WTC11 (cell line): Measurements from ENCODE around the gene CTNNA2. TPM values are rescaled to one million over a fixed set of nuclear protein-coding genes. Genes with fewer than 3 reads are reported as not detected.

Experiments
- ATAC-seq: fragments of 200-7000 bp; cut with Tn5 transposase; 2 replicates; pipeline ENCODE4 v1.10.0; 2021; ENCODE audit warnings: mild to moderate bottlenecking, moderate library complexity
- CTCF ChIA-PET: fragments of 300-600 bp; sonication (Branson Sonifier 250); formaldehyde crosslinking; loops from one replicate; lab custom pipeline; 2021; ENCODE audit warnings: antibody characterized with exemption; lab: Charles Lee
- POLR2A ChIA-PET: fragments of 350-600 bp; sonication (Branson Sonifier 250); formaldehyde crosslinking; loops from one replicate; lab custom pipeline; 2021; ENCODE audit warnings: antibody characterized with exemption; lab: Charles Lee
- DNase-seq: peaks from one replicate; pipeline ENCODE4 v3.0.0; 2021; ENCODE audit warnings: low spot score
- H3K27ac Mint-ChIP-seq: 2 replicates; pipeline ENCODE4 v1.8.0; 2021; ENCODE audit warnings: mixed read lengths
- H3K27me3 Mint-ChIP-seq: 2 replicates; pipeline ENCODE4 v1.8.0; 2021; ENCODE audit warnings: low read depth, mild to moderate bottlenecking, moderate library complexity, mixed read lengths
- H3K36me3 Mint-ChIP-seq: 2 replicates; pipeline ENCODE4 v1.8.0; 2021; ENCODE audit warnings: mixed read lengths
- H3K4me1 Mint-ChIP-seq: 2 replicates; pipeline ENCODE4 v1.8.0; 2022; ENCODE audit warnings: mixed read lengths
- H3K4me3 Mint-ChIP-seq: 2 replicates; pipeline ENCODE4 v1.8.0; 2021; ENCODE audit warnings: mild to moderate bottlenecking, moderate library complexity, mixed read lengths
- H3K9me3 Mint-ChIP-seq: 2 replicates; pipeline ENCODE4 v1.8.0; 2021; ENCODE audit warnings: mixed read lengths
- ATF3 ChIP-seq: sonication (generic); formaldehyde crosslinking; conservative IDR thresholded peaks from 2 replicates; pipeline ENCODE4 v1.8.1; 2022; ENCODE audit warnings: mild to moderate bottlenecking, missing genetic modification reagents
- ATF6 ChIP-seq: sonication (generic); formaldehyde crosslinking; IDR thresholded peaks from 2 replicates; pipeline ENCODE4 v1.8.1; 2023; ENCODE audit warnings: mild to moderate bottlenecking, missing genetic modification reagents
- E2F4 ChIP-seq: sonication (generic); formaldehyde crosslinking; IDR thresholded peaks from 2 replicates; pipeline ENCODE4 v1.8.1; 2022; ENCODE audit warnings: low read depth, mild to moderate bottlenecking, moderate library complexity, missing genetic modification reagents, borderline replicate concordance
- E2F5 ChIP-seq: sonication (generic); formaldehyde crosslinking; IDR thresholded peaks from 2 replicates; pipeline ENCODE4 v1.8.1; 2022; ENCODE audit warnings: mild to moderate bottlenecking, moderate library complexity, missing genetic modification reagents
- ELF4 ChIP-seq: sonication (generic); formaldehyde crosslinking; IDR thresholded peaks from 2 replicates; pipeline ENCODE4 v1.8.1; 2022; ENCODE audit warnings: low read depth, mild to moderate bottlenecking, moderate library complexity, missing genetic modification reagents
- GTF2I ChIP-seq: fragments of 250-450 bp; sonication (Bioruptor Pico); conservative IDR thresholded peaks from 2 replicates; pipeline ENCODE4 v1.4.0; 2021; ENCODE audit warnings: mild to moderate bottlenecking
- HMGXB4 ChIP-seq: sonication (generic); formaldehyde crosslinking; IDR thresholded peaks from 2 replicates; pipeline ENCODE4 v1.8.1; 2023; ENCODE audit warnings: mild to moderate bottlenecking, moderate library complexity, missing genetic modification reagents
- IRF2 ChIP-seq: sonication (generic); formaldehyde crosslinking; IDR thresholded peaks from 2 replicates; pipeline ENCODE4 v1.8.0; 2022; ENCODE audit warnings: low read depth, missing genetic modification reagents, borderline replicate concordance
- MAX ChIP-seq: sonication (generic); formaldehyde crosslinking; IDR thresholded peaks from 2 replicates; pipeline ENCODE4 v1.8.0; 2022; ENCODE audit warnings: mild to moderate bottlenecking, missing genetic modification reagents
- MXD4 ChIP-seq: fragments of 250-450 bp; sonication (Bioruptor Pico); IDR thresholded peaks from 2 replicates; pipeline ENCODE4 v1.8.0; 2021; ENCODE audit warnings: mild to moderate bottlenecking, moderate library complexity, borderline replicate concordance
- NR1H2 ChIP-seq: sonication (generic); formaldehyde crosslinking; IDR thresholded peaks from 2 replicates; pipeline ENCODE4 v1.9.0; 2021; ENCODE audit warnings: mild to moderate bottlenecking, moderate library complexity, missing genetic modification reagents
- NR2C2 ChIP-seq: sonication (generic); formaldehyde crosslinking; IDR thresholded peaks from 2 replicates; pipeline ENCODE4 v1.8.0; 2022; ENCODE audit warnings: mild to moderate bottlenecking, missing genetic modification reagents
- PREB ChIP-seq: sonication (generic); formaldehyde crosslinking; IDR thresholded peaks from 2 replicates; pipeline ENCODE4 v1.8.1; 2022; ENCODE audit warnings: mild to moderate bottlenecking, missing genetic modification reagents, moderate library complexity, borderline replicate concordance
- PRRX2 ChIP-seq: fragments of 250-450 bp; sonication (Bioruptor Pico); IDR thresholded peaks from 2 replicates; pipeline ENCODE4 v1.8.0; 2021; ENCODE audit warnings: mild to moderate bottlenecking
- RORB ChIP-seq: fragments of 250-450 bp; sonication (Bioruptor Pico); IDR thresholded peaks from 2 replicates; pipeline ENCODE4 v1.9.0; 2021; ENCODE audit warnings: mild to moderate bottlenecking
- SP1 ChIP-seq: sonication (generic); formaldehyde crosslinking; conservative IDR thresholded peaks from 2 replicates; pipeline ENCODE4 v1.8.1; 2022; ENCODE audit warnings: missing genetic modification reagents
- STAT6 ChIP-seq: sonication (generic); formaldehyde crosslinking; conservative IDR thresholded peaks from 2 replicates; pipeline ENCODE4 v1.8.1; 2023; ENCODE audit warnings: mild to moderate bottlenecking, low read depth, missing genetic modification reagents, moderate library complexity
- TEAD4 ChIP-seq: sonication (generic); formaldehyde crosslinking; IDR thresholded peaks from 2 replicates; pipeline ENCODE4 v1.8.0; 2022; ENCODE audit warnings: mild to moderate bottlenecking, missing genetic modification reagents
- ZBTB43 ChIP-seq: sonication (generic); formaldehyde crosslinking; IDR thresholded peaks from 2 replicates; pipeline ENCODE4 v1.8.1; 2023; ENCODE audit warnings: mild to moderate bottlenecking, missing genetic modification reagents
- ZNF138 ChIP-seq: sonication (generic); formaldehyde crosslinking; conservative IDR thresholded peaks from 2 replicates; pipeline ENCODE4 v1.8.1; 2022; ENCODE audit warnings: mild to moderate bottlenecking, moderate library complexity, missing genetic modification reagents
- ZNF416 ChIP-seq: fragments of 250-450 bp; sonication (Bioruptor Pico); IDR thresholded peaks from 2 replicates; pipeline ENCODE4 v1.9.0; 2021; ENCODE audit warnings: mild to moderate bottlenecking, inconsistent platforms
- total RNA-seq: library from RNA; stranded (reverse); gene quantifications from 3 replicates; pipeline ENCODE4 v1.2.3, GENCODE V29; 2021

The CTNNA2 gene
- total RNA-seq, 1 experiment from 2014 or later: 3.8 TPM

GRCh38 chr2:80363791-80364349 is 851.0 kb downstream of the CTNNA2 start (continued):
- no peak for TF ChIP-seq HMGXB4 (CRISPR knock-in tag)
- no peak for TF ChIP-seq GTF2I (CRISPR knock-in tag)
- no peak for TF ChIP-seq SP1 (CRISPR knock-in tag)
- no peak for TF ChIP-seq MAX (CRISPR knock-in tag)
- TF ChIP-seq ELF4 (CRISPR knock-in tag): no peak
- no peak for TF ChIP-seq ZBTB43 (CRISPR knock-in tag)
- TF ChIP-seq E2F5 (CRISPR knock-in tag): no peak
- no peak for TF ChIP-seq NR2C2 (CRISPR knock-in tag)

- H3K4me1 Mint-ChIP-seq: peaks cover 49% of the 10 kb centered on the region
Observed at GRCh38 chr2:80364524-80365212, 851.8 kb downstream of the CTNNA2 start.

More at GRCh38 chr2:80364524-80365212, 851.8 kb downstream of the CTNNA2 start:
- no peaks in the 10 kb centered on the region for H3K9me3 Mint-ChIP-seq
- POLR2A ChIA-PET: interaction anchor here (0.6 to 0.9 kb wide), 2 partner anchors 30 to 788 kb away, joined by 3 read pairs; no protein-coding TSS in a partner anchor
- H3K4me3 Mint-ChIP-seq: no peak overlapping the region
- no peak for DNase-seq
- H3K27me3 Mint-ChIP-seq: peaks cover 99% of the 10 kb centered on the region
- TF ChIP-seq RORB (CRISPR knock-in tag) (no peak), SP1 (CRISPR knock-in tag) (no peak), ZNF138 (CRISPR knock-in tag) (no peak), MXD4 (CRISPR knock-in tag) (no peak), IRF2 (CRISPR knock-in tag) (no peak), TEAD4 (CRISPR knock-in tag) (no peak), ATF3 (no peak), PRRX2 (CRISPR knock-in tag) (no peak), E2F4 (no peak), PREB (CRISPR knock-in tag) (no peak), NR1H2 (no peak), ZNF416 (CRISPR knock-in tag) (no peak), ATF6 (CRISPR knock-in tag) (no peak), STAT6 (CRISPR knock-in tag) (no peak)
- TF ChIP-seq, all 79 proteins: peak for 0
- peak; percentile 84 for ATAC-seq
- CTCF ChIA-PET: interaction anchor here (0.6 kb wide), 1 partner anchor 39 kb away, joined by 3 read pairs; no protein-coding TSS in a partner anchor
- no peaks in the 10 kb centered on the region for H3K36me3 Mint-ChIP-seq
- no peak overlapping the region for H3K27ac Mint-ChIP-seq
